ENCODE results near the gene LEP.

LEP gene

GRCh38 chr7:128260069-128260795 lies 19.2 kb downstream of the LEP start:
- peaks cover 6 to 27% of the 10 kb centered on the region in 2 donors for H3K4me1 ChIP-seq (ENCODE audit: control insufficient read depth in 2 of 2, insufficient read depth in 2 of 2, low read length in 2 of 2)
- H3K27ac ChIP-seq (ENCODE audit: low read depth in 2 of 2, low read length in 2 of 2), result peak overlapping the region in 1 of 2 donors; percentile 53
- H3K27me3 ChIP-seq (ENCODE audit: control insufficient read depth in 2 of 2, insufficient read depth in 2 of 2, low read length in 2 of 2), result no peaks in the 10 kb centered on the region
- no peaks in the 10 kb centered on the region for H3K9me3 ChIP-seq (ENCODE audit: control insufficient read depth in 2 of 2, low read length in 2 of 2)
- H3K9ac ChIP-seq (ENCODE audit: low read depth in 1 of 2, low read length in 2 of 2), result no peak overlapping the region
- H3K36me3 ChIP-seq (ENCODE audit: control insufficient read depth in 2 of 2, insufficient read depth in 2 of 2, low read length in 2 of 2), result no peaks in the 10 kb centered on the region
- no peak overlapping the region for H3K4me3 ChIP-seq (ENCODE audit: low read length in 2 of 2)

- H3K36me3 ChIP-seq (ENCODE audit: control insufficient read depth in 2 of 2, insufficient read depth in 2 of 2, low read length in 2 of 2), result no peaks in the 10 kb centered on the region
- H3K27me3 ChIP-seq (ENCODE audit: control insufficient read depth in 2 of 2, insufficient read depth in 2 of 2, low read length in 2 of 2), result no peaks in the 10 kb centered on the region
- no peak overlapping the region for H3K27ac ChIP-seq (ENCODE audit: low read depth in 2 of 2, low read length in 2 of 2)
- H3K4me3 ChIP-seq (ENCODE audit: low read length in 2 of 2), result no peak overlapping the region
- H3K4me1 ChIP-seq (ENCODE audit: control insufficient read depth in 2 of 2, insufficient read depth in 2 of 2, low read length in 2 of 2), result peaks cover 6 to 28% of the 10 kb centered on the region in 2 donors
- no peak overlapping the region for H3K9ac ChIP-seq (ENCODE audit: low read depth in 1 of 2, low read length in 2 of 2)
- no peaks in the 10 kb centered on the region for H3K9me3 ChIP-seq (ENCODE audit: control insufficient read depth in 2 of 2, low read length in 2 of 2)
Measured at GRCh38 chr7:128262273-128263028, 21.4 kb downstream of the LEP start.

- Histone ChIP-seq H3K4me1 (ENCODE audit: control insufficient read depth in 2 of 2, insufficient read depth in 2 of 2, low read length in 2 of 2) (peaks cover 6 to 29% of the 10 kb centered on the region in 2 donors), H3K27me3 (ENCODE audit: control insufficient read depth in 2 of 2, insufficient read depth in 2 of 2, low read length in 2 of 2) (no peaks in the 10 kb centered on the region), H3K36me3 (ENCODE audit: control insufficient read depth in 2 of 2, insufficient read depth in 2 of 2, low read length in 2 of 2) (no peaks in the 10 kb centered on the region), H3K9ac (ENCODE audit: low read depth in 1 of 2, low read length in 2 of 2) (no peak overlapping the region), H3K9me3 (ENCODE audit: control insufficient read depth in 2 of 2, low read length in 2 of 2) (no peaks in the 10 kb centered on the region), H3K27ac (ENCODE audit: low read depth in 2 of 2, low read length in 2 of 2) (peak overlapping the region in 1 of 2 donors; percentile 45), H3K4me3 (ENCODE audit: low read length in 2 of 2) (no peak overlapping the region)
Measured at GRCh38 chr7:128263420-128263819, 22.3 kb downstream of the LEP start.

DNA sequence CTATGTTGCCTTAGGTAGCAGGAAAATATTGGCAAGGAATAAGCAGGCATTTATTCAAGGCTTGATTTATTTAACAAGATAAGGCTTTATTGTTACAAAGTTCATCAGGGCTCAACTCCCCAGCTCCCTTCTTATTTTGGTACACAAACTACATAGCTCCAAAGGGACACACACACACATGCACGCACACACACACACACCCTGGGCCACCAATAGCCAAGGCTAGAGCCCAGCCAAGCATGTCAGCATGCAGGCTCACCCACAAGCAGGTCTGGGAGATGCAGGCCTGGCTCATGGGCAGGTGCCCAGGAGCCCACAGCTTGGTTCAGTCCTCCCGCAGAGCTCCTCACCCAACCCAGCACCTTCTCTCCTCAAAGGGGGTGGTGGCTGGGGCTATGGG lies 23.4 kb downstream of the LEP start:
- H3K9me3 ChIP-seq (ENCODE audit: control insufficient read depth in 2 of 2, low read length in 2 of 2), result no peaks in the 10 kb centered on the region
- H3K4me1 ChIP-seq (ENCODE audit: control insufficient read depth in 2 of 2, insufficient read depth in 2 of 2, low read length in 2 of 2), result peaks cover 6 to 24% of the 10 kb centered on the region in 2 donors
- H3K9ac ChIP-seq (ENCODE audit: low read depth in 1 of 2, low read length in 2 of 2), result no peak overlapping the region
- no peak overlapping the region for H3K4me3 ChIP-seq (ENCODE audit: low read length in 2 of 2)
- H3K36me3 ChIP-seq (ENCODE audit: control insufficient read depth in 2 of 2, insufficient read depth in 2 of 2, low read length in 2 of 2), result no peaks in the 10 kb centered on the region
- H3K27me3 ChIP-seq (ENCODE audit: control insufficient read depth in 2 of 2, insufficient read depth in 2 of 2, low read length in 2 of 2), result no peaks in the 10 kb centered on the region
- peak overlapping the region in 1 of 2 donors; percentile 43 for H3K27ac ChIP-seq (ENCODE audit: low read depth in 2 of 2, low read length in 2 of 2)

- Histone ChIP-seq H3K9me3 (ENCODE audit: control insufficient read depth in 2 of 2, low read length in 2 of 2) (no peaks in the 10 kb centered on the region), H3K9ac (ENCODE audit: low read depth in 1 of 2, low read length in 2 of 2) (no peak overlapping the region), H3K27me3 (ENCODE audit: control insufficient read depth in 2 of 2, insufficient read depth in 2 of 2, low read length in 2 of 2) (no peaks in the 10 kb centered on the region), H3K4me3 (ENCODE audit: low read length in 2 of 2) (no peak overlapping the region), H3K36me3 (ENCODE audit: control insufficient read depth in 2 of 2, insufficient read depth in 2 of 2, low read length in 2 of 2) (no peaks in the 10 kb centered on the region), H3K27ac (ENCODE audit: low read depth in 2 of 2, low read length in 2 of 2) (no peak overlapping the region), H3K4me1 (ENCODE audit: control insufficient read depth in 2 of 2, insufficient read depth in 2 of 2, low read length in 2 of 2) (peaks cover 5 to 18% of the 10 kb centered on the region in 2 donors)
Measured at GRCh38 chr7:128265156-128265905, 24.3 kb downstream of the LEP start.

GRCh38 chr7:128265906-128266300 lies 24.8 kb downstream of the LEP start:
- H3K4me1 ChIP-seq (ENCODE audit: control insufficient read depth in 2 of 2, insufficient read depth in 2 of 2, low read length in 2 of 2), result peaks cover 3 to 16% of the 10 kb centered on the region in 2 donors
- no peak overlapping the region for H3K27ac ChIP-seq (ENCODE audit: low read depth in 2 of 2, low read length in 2 of 2)
- no peak overlapping the region for H3K4me3 ChIP-seq (ENCODE audit: low read length in 2 of 2)
- no peaks in the 10 kb centered on the region for H3K9me3 ChIP-seq (ENCODE audit: control insufficient read depth in 2 of 2, low read length in 2 of 2)
- peaks cover 4% of the 10 kb centered on the region in 2 donors for H3K27me3 ChIP-seq (ENCODE audit: control insufficient read depth in 2 of 2, insufficient read depth in 2 of 2, low read length in 2 of 2)
- H3K36me3 ChIP-seq (ENCODE audit: control insufficient read depth in 2 of 2, insufficient read depth in 2 of 2, low read length in 2 of 2), result no peaks in the 10 kb centered on the region
- H3K9ac ChIP-seq (ENCODE audit: low read depth in 1 of 2, low read length in 2 of 2), result no peak overlapping the region

DNA sequence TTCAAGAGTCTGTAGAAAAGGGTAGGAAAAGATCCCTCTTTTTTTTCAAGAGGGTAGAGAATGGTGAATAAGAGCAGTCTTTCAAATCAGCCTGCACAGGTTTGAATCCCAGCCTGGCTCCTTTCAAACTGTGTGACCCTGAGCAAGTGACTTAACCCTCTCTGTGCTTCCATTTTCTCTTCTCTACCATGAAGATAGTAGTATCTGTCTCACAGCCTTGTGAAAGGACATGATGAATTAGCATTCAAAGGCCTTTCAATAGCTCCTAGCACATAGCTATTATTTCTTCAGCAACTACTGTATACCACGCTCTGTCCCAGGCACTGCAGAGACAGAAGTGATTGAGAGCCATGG lies 25.4 kb downstream of the LEP start:
- Histone ChIP-seq H3K36me3 (ENCODE audit: control insufficient read depth in 2 of 2, insufficient read depth in 2 of 2, low read length in 2 of 2) (no peaks in the 10 kb centered on the region), H3K4me3 (ENCODE audit: low read length in 2 of 2) (no peak overlapping the region), H3K9me3 (ENCODE audit: control insufficient read depth in 2 of 2, low read length in 2 of 2) (no peaks in the 10 kb centered on the region), H3K9ac (ENCODE audit: low read depth in 1 of 2, low read length in 2 of 2) (no peak overlapping the region), H3K4me1 (ENCODE audit: control insufficient read depth in 2 of 2, insufficient read depth in 2 of 2, low read length in 2 of 2) (peaks cover 3 to 16% of the 10 kb centered on the region in 2 donors), H3K27ac (ENCODE audit: low read depth in 2 of 2, low read length in 2 of 2) (no peak overlapping the region), H3K27me3 (ENCODE audit: control insufficient read depth in 2 of 2, insufficient read depth in 2 of 2, low read length in 2 of 2) (peaks cover 9 to 10% of the 10 kb centered on the region in 2 donors)

GRCh38 chr7:128266883-128267594 lies 26.0 kb downstream of the LEP start:
- H3K27ac ChIP-seq (ENCODE audit: low read depth in 2 of 2, low read length in 2 of 2), result no peak overlapping the region
- H3K4me1 ChIP-seq (ENCODE audit: control insufficient read depth in 2 of 2, insufficient read depth in 2 of 2, low read length in 2 of 2), result peaks cover 3 to 16% of the 10 kb centered on the region in 2 donors
- H3K36me3 ChIP-seq (ENCODE audit: control insufficient read depth in 2 of 2, insufficient read depth in 2 of 2, low read length in 2 of 2), result no peaks in the 10 kb centered on the region
- no peaks in the 10 kb centered on the region for H3K9me3 ChIP-seq (ENCODE audit: control insufficient read depth in 2 of 2, low read length in 2 of 2)
- H3K9ac ChIP-seq (ENCODE audit: low read depth in 1 of 2, low read length in 2 of 2), result no peak overlapping the region
- H3K27me3 ChIP-seq (ENCODE audit: control insufficient read depth in 2 of 2, insufficient read depth in 2 of 2, low read length in 2 of 2), result peaks cover 11% of the 10 kb centered on the region in 2 donors
- no peak overlapping the region for H3K4me3 ChIP-seq (ENCODE audit: low read length in 2 of 2)

GRCh38 chr7:128267595-128267924 lies 26.5 kb downstream of the LEP start:
- H3K9ac ChIP-seq (ENCODE audit: low read depth in 1 of 2, low read length in 2 of 2), result no peak overlapping the region

More at GRCh38 chr7:128267595-128267924, 26.5 kb downstream of the LEP start:
- H3K4me1 ChIP-seq (ENCODE audit: control insufficient read depth in 2 of 2, insufficient read depth in 2 of 2, low read length in 2 of 2), result peaks cover 3 to 16% of the 10 kb centered on the region in 2 donors
- H3K4me3 ChIP-seq (ENCODE audit: low read length in 2 of 2), result no peak overlapping the region
- no peak overlapping the region for H3K27ac ChIP-seq (ENCODE audit: low read depth in 2 of 2, low read length in 2 of 2)
- no peaks in the 10 kb centered on the region for H3K36me3 ChIP-seq (ENCODE audit: control insufficient read depth in 2 of 2, insufficient read depth in 2 of 2, low read length in 2 of 2)
- no peaks in the 10 kb centered on the region for H3K9me3 ChIP-seq (ENCODE audit: control insufficient read depth in 2 of 2, low read length in 2 of 2)
- peaks cover 11 to 12% of the 10 kb centered on the region in 2 donors for H3K27me3 ChIP-seq (ENCODE audit: control insufficient read depth in 2 of 2, insufficient read depth in 2 of 2, low read length in 2 of 2)

Data from mucosa of rectum (tissue), 2 donors.